GM21576 (cell line): ENCODE results near the gene MDH1.

Experiments used
- ATAC-seq: cut with Tn5 transposase; IDR thresholded peaks from one replicate; pipeline ENCODE4 v1.9.1; 2021; ENCODE audit warnings: mild to moderate bottlenecking, moderate library complexity; ENCODE audit not compliant: unreplicated experiment

The MDH1 gene

GRCh38 chr2:63628403-63628942, 39.7 kb downstream of the MDH1 start:
- ATAC-seq: no peak

- ATAC-seq: no peak
Measured at GRCh38 chr2:63631501-63631900, 42.7 kb downstream of the MDH1 start.

GRCh38 chr2:63632382-63632781, 43.6 kb downstream of the MDH1 start:
- no peak for ATAC-seq

GRCh38 chr2:63639344-63639743, 50.6 kb downstream of the MDH1 start:
- ATAC-seq: no peak

GRCh38 chr2:63642946-63643345, 54.2 kb downstream of the MDH1 start:
- ATAC-seq: no peak

- no peak for ATAC-seq
Measured at GRCh38 chr2:63643486-63643885, 54.7 kb downstream of the MDH1 start.

GRCh38 chr2:63648632-63649031, 59.9 kb downstream of the MDH1 start:
- ATAC-seq: no peak

- no peak for ATAC-seq
Measured at GRCh38 chr2:63649829-63650228, 61.1 kb downstream of the MDH1 start.

- no peak for ATAC-seq
Measured at GRCh38 chr2:63650756-63651155, 62.0 kb downstream of the MDH1 start.

GRCh38 chr2:63651356-63651755, 62.6 kb downstream of the MDH1 start:
- no peak for ATAC-seq

GRCh38 chr2:63651861-63652651, 63.3 kb downstream of the MDH1 start:
- ATAC-seq: no peak

- ATAC-seq: no peak
Measured at GRCh38 chr2:63652652-63652985, 63.9 kb downstream of the MDH1 start.

GRCh38 chr2:63654959-63655358, 66.2 kb downstream of the MDH1 start:
- no peak for ATAC-seq
